ENCODE measurements around the gene FCN1.

FCN1 gene

GRCh38 chr9:134912126-134912840 lies 5.4 kb downstream of the FCN1 start:
- no peak for TF ChIP-seq SIN3A (IDR thresholded peaks at IDR 0.05; ENCODE audit: borderline replicate concordance, insufficient read depth, low read length)
- no peak for TF ChIP-seq FOXP2 (optimal IDR thresholded peaks at IDR 0.05; ENCODE audit: borderline replicate concordance, extremely low read depth, extremely low read length, insufficient read depth)
- no peak for TF ChIP-seq POLR2AphosphoS5 (IDR thresholded peaks at IDR 0.05; ENCODE audit: low read depth, low read length)
- no peak for TF ChIP-seq REST (IDR thresholded peaks at IDR 0.05; ENCODE audit: insufficient read depth in 1 of 2, low read depth in 2 of 2, low read length in 2 of 2)
- TF ChIP-seq TAF1 (IDR thresholded peaks at IDR 0.05; ENCODE audit: borderline replicate concordance, insufficient read depth, low read length): no peak

- TF ChIP-seq TAF1 (IDR thresholded peaks at IDR 0.05; ENCODE audit: borderline replicate concordance, insufficient read depth, low read length) (no peak), SIN3A (IDR thresholded peaks at IDR 0.05; ENCODE audit: borderline replicate concordance, insufficient read depth, low read length) (no peak), POLR2AphosphoS5 (IDR thresholded peaks at IDR 0.05; ENCODE audit: low read depth, low read length) (no peak), REST (IDR thresholded peaks at IDR 0.05; ENCODE audit: insufficient read depth in 1 of 2, low read depth in 2 of 2, low read length in 2 of 2) (no peak), FOXP2 (optimal IDR thresholded peaks at IDR 0.05; ENCODE audit: borderline replicate concordance, extremely low read depth, extremely low read length, insufficient read depth) (no peak)
These were observed 7.9 kb downstream of the FCN1 start for GRCh38 chr9:134909511-134910481.

GRCh38 chr9:134908524-134909309 lies 9.0 kb downstream of the FCN1 start:
- TF ChIP-seq TAF1 (IDR thresholded peaks at IDR 0.05; ENCODE audit: borderline replicate concordance, insufficient read depth, low read length) (no peak), REST (IDR thresholded peaks at IDR 0.05; ENCODE audit: insufficient read depth in 1 of 2, low read depth in 2 of 2, low read length in 2 of 2) (no peak), FOXP2 (optimal IDR thresholded peaks at IDR 0.05; ENCODE audit: borderline replicate concordance, extremely low read depth, extremely low read length, insufficient read depth) (no peak)

GRCh38 chr9:134902936-134903335 lies 14.8 kb downstream of the FCN1 start:
- TF ChIP-seq TAF1 (IDR thresholded peaks at IDR 0.05; ENCODE audit: borderline replicate concordance, insufficient read depth, low read length): no peak
- TF ChIP-seq SIN3A (IDR thresholded peaks at IDR 0.05; ENCODE audit: borderline replicate concordance, insufficient read depth, low read length): no peak
- no peak for TF ChIP-seq REST (IDR thresholded peaks at IDR 0.05; ENCODE audit: insufficient read depth in 1 of 2, low read depth in 2 of 2, low read length in 2 of 2)
- TF ChIP-seq FOXP2 (optimal IDR thresholded peaks at IDR 0.05; ENCODE audit: borderline replicate concordance, extremely low read depth, extremely low read length, insufficient read depth): no peak
- no peak for TF ChIP-seq POLR2AphosphoS5 (IDR thresholded peaks at IDR 0.05; ENCODE audit: low read depth, low read length)

All from PFSK-1 (cell line).